Measurements from ENCODE around the gene NTM. TPM values are rescaled to one million over a fixed set of nuclear protein-coding genes. Genes with fewer than 3 reads are reported as not detected.

The NTM gene
- polyA plus RNA-seq, 4 donors, result 0.94 to 3.1 (median 1.4) TPM; not detected in 1

DNA sequence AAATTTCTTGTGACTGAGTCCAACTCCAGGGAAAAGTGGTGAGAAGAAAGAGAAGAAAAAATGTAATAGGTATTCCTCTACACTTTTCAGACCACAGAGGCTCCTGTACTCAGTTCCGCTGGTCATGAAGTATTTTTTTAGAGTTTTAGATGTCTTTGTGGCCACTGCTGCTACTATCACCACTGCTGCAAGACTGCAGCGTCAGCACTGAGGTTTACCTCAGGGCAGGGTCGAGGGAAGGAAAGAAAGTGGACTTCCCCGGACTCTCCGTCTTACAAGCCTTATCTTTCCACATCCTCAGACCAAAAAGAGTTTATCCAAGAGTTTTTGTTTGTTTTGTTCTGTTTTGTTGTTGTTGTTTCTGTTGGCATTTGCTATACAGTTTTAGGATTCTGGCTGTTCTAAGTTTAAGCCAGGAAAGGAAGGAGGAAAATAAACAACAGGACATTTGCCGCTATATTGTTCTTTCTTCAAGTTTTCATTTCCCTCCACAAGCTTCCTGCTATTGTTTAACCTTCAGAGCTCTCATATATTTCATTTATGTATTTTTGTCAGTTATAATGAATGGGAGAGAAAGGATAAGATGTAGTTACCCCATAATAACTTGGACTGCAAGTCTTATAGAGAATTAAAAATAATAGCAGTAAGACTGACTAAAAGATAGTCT, 919.3 kb downstream of the NTM start:
- Histone ChIP-seq H3K4me3 (ENCODE audit: low read depth in 1 of 3, low read length in 3 of 3) (no peak overlapping the region), H3K9me3 (ENCODE audit: control insufficient read depth in 2 of 2, insufficient read depth in 1 of 2, low read depth in 1 of 2, low read length in 1 of 2) (no peaks in the 10 kb centered on the region), H3K36me3 (ENCODE audit: control insufficient read depth in 3 of 3, insufficient read depth in 2 of 3, low read depth in 1 of 3, low read length in 3 of 3) (no peaks in the 10 kb centered on the region), H3K4me1 (ENCODE audit: control insufficient read depth in 3 of 3, insufficient read depth in 2 of 3, low read depth in 1 of 3, low read length in 2 of 3) (no peaks in the 10 kb centered on the region), H3K27me3 (ENCODE audit: control insufficient read depth in 3 of 3, insufficient read depth in 3 of 3, low read length in 3 of 3) (no peaks in the 10 kb centered on the region), H3K27ac (ENCODE audit: low read depth in 1 of 3, low read length in 2 of 3) (no peak overlapping the region)
- 42 to 65% (median 53%) methylated on average over 6 of the region's 6 CpGs for WGBS, 3 donors
- DNase-seq, result no peak
- no peak for FAIRE-seq

DNA sequence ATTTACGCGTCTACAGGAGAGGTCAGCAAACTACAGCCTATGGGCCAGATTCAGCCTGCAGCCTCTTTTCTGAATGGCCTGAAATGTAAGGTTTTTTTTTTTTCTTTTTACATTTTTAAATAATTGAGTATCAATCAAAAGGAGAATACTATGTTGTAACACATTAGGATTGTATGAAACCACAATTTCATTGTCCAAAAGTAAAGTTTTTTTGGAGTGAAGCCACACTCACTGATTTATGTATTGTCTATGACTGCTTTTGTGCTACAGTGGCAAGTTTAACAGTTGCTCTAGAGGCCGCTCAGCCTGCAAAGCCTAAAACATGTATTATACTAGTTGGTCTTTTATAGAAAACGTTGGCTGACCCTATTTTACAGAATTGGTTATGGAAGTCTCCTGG, 923.2 kb downstream of the NTM start:
- 72 to 85% (median 83%) methylated on average over 4 of the region's 4 CpGs for WGBS, 3 donors
- H3K9me3 ChIP-seq (ENCODE audit: control insufficient read depth in 2 of 2, insufficient read depth in 1 of 2, low read depth in 1 of 2, low read length in 1 of 2), result no peaks in the 10 kb centered on the region
- no peak overlapping the region for H3K4me3 ChIP-seq (ENCODE audit: low read depth in 1 of 3, low read length in 3 of 3)
- no peaks in the 10 kb centered on the region for H3K36me3 ChIP-seq (ENCODE audit: control insufficient read depth in 3 of 3, insufficient read depth in 2 of 3, low read depth in 1 of 3, low read length in 3 of 3)
- H3K27me3 ChIP-seq (ENCODE audit: control insufficient read depth in 3 of 3, insufficient read depth in 3 of 3, low read length in 3 of 3), result no peaks in the 10 kb centered on the region
- FAIRE-seq (no peak), DNase-seq (no peak)
- H3K4me1 ChIP-seq (ENCODE audit: control insufficient read depth in 3 of 3, insufficient read depth in 2 of 3, low read depth in 1 of 3, low read length in 2 of 3), result no peaks in the 10 kb centered on the region
- H3K27ac ChIP-seq (ENCODE audit: low read depth in 1 of 3, low read length in 2 of 3), result no peak overlapping the region

GRCh38 chr11:132296946-132297610, 926.7 kb downstream of the NTM start:
- no peak for FAIRE-seq
- Histone ChIP-seq H3K27me3 (ENCODE audit: control insufficient read depth in 3 of 3, insufficient read depth in 3 of 3, low read length in 3 of 3) (no peaks in the 10 kb centered on the region), H3K4me1 (ENCODE audit: control insufficient read depth in 3 of 3, insufficient read depth in 2 of 3, low read depth in 1 of 3, low read length in 2 of 3) (no peaks in the 10 kb centered on the region), H3K4me3 (ENCODE audit: low read depth in 1 of 3, low read length in 3 of 3) (no peak overlapping the region), H3K27ac (ENCODE audit: low read depth in 1 of 3, low read length in 2 of 3) (no peak overlapping the region), H3K36me3 (ENCODE audit: control insufficient read depth in 3 of 3, insufficient read depth in 2 of 3, low read depth in 1 of 3, low read length in 3 of 3) (no peaks in the 10 kb centered on the region), H3K9me3 (ENCODE audit: control insufficient read depth in 2 of 2, insufficient read depth in 1 of 2, low read depth in 1 of 2, low read length in 1 of 2) (no peaks in the 10 kb centered on the region)
- 78 to 86% (median 84%) methylated on average over 3 of the region's 3 CpGs for WGBS, 3 donors
- no peak for DNase-seq

GRCh38 chr11:132298357-132298756, 927.9 kb downstream of the NTM start:
- Histone ChIP-seq H3K4me3 (ENCODE audit: low read depth in 1 of 3, low read length in 3 of 3) (no peak overlapping the region), H3K27me3 (ENCODE audit: control insufficient read depth in 3 of 3, insufficient read depth in 3 of 3, low read length in 3 of 3) (no peaks in the 10 kb centered on the region), H3K4me1 (ENCODE audit: control insufficient read depth in 3 of 3, insufficient read depth in 2 of 3, low read depth in 1 of 3, low read length in 2 of 3) (no peaks in the 10 kb centered on the region), H3K27ac (ENCODE audit: low read depth in 1 of 3, low read length in 2 of 3) (no peak overlapping the region), H3K9me3 (ENCODE audit: control insufficient read depth in 2 of 2, insufficient read depth in 1 of 2, low read depth in 1 of 2, low read length in 1 of 2) (no peaks in the 10 kb centered on the region), H3K36me3 (ENCODE audit: control insufficient read depth in 3 of 3, insufficient read depth in 2 of 3, low read depth in 1 of 3, low read length in 3 of 3) (no peaks in the 10 kb centered on the region)
- DNase-seq, result no peak
- no peak for FAIRE-seq
- WGBS, 3 donors, result 75 to 87% (median 76%) methylated on average over 4 of the region's 4 CpGs

- DNase-seq (no peak), FAIRE-seq (no peak)
- no peak overlapping the region for H3K4me3 ChIP-seq (ENCODE audit: low read depth in 1 of 3, low read length in 3 of 3)
- WGBS, 3 donors, result 46 to 60% (median 47%) methylated on average over 5 of the region's 5 CpGs
- no peaks in the 10 kb centered on the region for H3K9me3 ChIP-seq (ENCODE audit: control insufficient read depth in 2 of 2, insufficient read depth in 1 of 2, low read depth in 1 of 2, low read length in 1 of 2)
- no peak overlapping the region for H3K27ac ChIP-seq (ENCODE audit: low read depth in 1 of 3, low read length in 2 of 3)
- no peaks in the 10 kb centered on the region for H3K27me3 ChIP-seq (ENCODE audit: control insufficient read depth in 3 of 3, insufficient read depth in 3 of 3, low read length in 3 of 3)
- H3K36me3 ChIP-seq (ENCODE audit: control insufficient read depth in 3 of 3, insufficient read depth in 2 of 3, low read depth in 1 of 3, low read length in 3 of 3), result no peaks in the 10 kb centered on the region
- no peaks in the 10 kb centered on the region for H3K4me1 ChIP-seq (ENCODE audit: control insufficient read depth in 3 of 3, insufficient read depth in 2 of 3, low read depth in 1 of 3, low read length in 2 of 3)
Measured at GRCh38 chr11:132300283-132300682, 929.9 kb downstream of the NTM start.

- 52 to 57% (median 53%) methylated on average over 1 of the region's 1 CpG for WGBS, 3 donors
- H3K27me3 ChIP-seq (ENCODE audit: control insufficient read depth in 3 of 3, insufficient read depth in 3 of 3, low read length in 3 of 3), result no peaks in the 10 kb centered on the region
- H3K27ac ChIP-seq (ENCODE audit: low read depth in 1 of 3, low read length in 2 of 3), result no peak overlapping the region
- FAIRE-seq (no peak), DNase-seq (no peak)
- H3K9me3 ChIP-seq (ENCODE audit: control insufficient read depth in 2 of 2, insufficient read depth in 1 of 2, low read depth in 1 of 2, low read length in 1 of 2), result no peaks in the 10 kb centered on the region
- no peaks in the 10 kb centered on the region for H3K4me1 ChIP-seq (ENCODE audit: control insufficient read depth in 3 of 3, insufficient read depth in 2 of 3, low read depth in 1 of 3, low read length in 2 of 3)
- H3K36me3 ChIP-seq (ENCODE audit: control insufficient read depth in 3 of 3, insufficient read depth in 2 of 3, low read depth in 1 of 3, low read length in 3 of 3), result no peaks in the 10 kb centered on the region
- H3K4me3 ChIP-seq (ENCODE audit: low read depth in 1 of 3, low read length in 3 of 3), result no peak overlapping the region
Measured at GRCh38 chr11:132301465-132301864, 931.0 kb downstream of the NTM start.

- Histone ChIP-seq H3K36me3 (ENCODE audit: control insufficient read depth in 3 of 3, insufficient read depth in 2 of 3, low read depth in 1 of 3, low read length in 3 of 3) (no peaks in the 10 kb centered on the region), H3K4me3 (ENCODE audit: low read depth in 1 of 3, low read length in 3 of 3) (no peak overlapping the region), H3K27ac (ENCODE audit: low read depth in 1 of 3, low read length in 2 of 3) (no peak overlapping the region), H3K4me1 (ENCODE audit: control insufficient read depth in 3 of 3, insufficient read depth in 2 of 3, low read depth in 1 of 3, low read length in 2 of 3) (no peaks in the 10 kb centered on the region), H3K9me3 (ENCODE audit: control insufficient read depth in 2 of 2, insufficient read depth in 1 of 2, low read depth in 1 of 2, low read length in 1 of 2) (no peaks in the 10 kb centered on the region), H3K27me3 (ENCODE audit: control insufficient read depth in 3 of 3, insufficient read depth in 3 of 3, low read length in 3 of 3) (no peaks in the 10 kb centered on the region)
- DNase-seq (no peak), FAIRE-seq (no peak)
- 87 to 91% (median 88%) methylated on average over 3 of the region's 3 CpGs for WGBS, 3 donors
Measured at GRCh38 chr11:132301900-132302299, 931.5 kb downstream of the NTM start.

- H3K27me3 ChIP-seq (ENCODE audit: control insufficient read depth in 3 of 3, insufficient read depth in 3 of 3, low read length in 3 of 3), result no peaks in the 10 kb centered on the region
- no peak for FAIRE-seq
- DNase-seq, result peak in 1 of 2 donors; percentile 1
- no peak overlapping the region for H3K4me3 ChIP-seq (ENCODE audit: low read depth in 1 of 3, low read length in 3 of 3)
- H3K27ac ChIP-seq (ENCODE audit: low read depth in 1 of 3, low read length in 2 of 3), result no peak overlapping the region
- H3K36me3 ChIP-seq (ENCODE audit: control insufficient read depth in 3 of 3, insufficient read depth in 2 of 3, low read depth in 1 of 3, low read length in 3 of 3), result no peaks in the 10 kb centered on the region
- no peaks in the 10 kb centered on the region for H3K4me1 ChIP-seq (ENCODE audit: control insufficient read depth in 3 of 3, insufficient read depth in 2 of 3, low read depth in 1 of 3, low read length in 2 of 3)
- WGBS, 3 donors, result 60 to 82% (median 71%) methylated on average over 21 of the region's 21 CpGs
- no peaks in the 10 kb centered on the region for H3K9me3 ChIP-seq (ENCODE audit: control insufficient read depth in 2 of 2, insufficient read depth in 1 of 2, low read depth in 1 of 2, low read length in 1 of 2)
Measured at GRCh38 chr11:132307309-132308020, 937.0 kb downstream of the NTM start.

Measured in small intestine (tissue), 7 donors.